Measurements from ENCODE around the gene NT5DC2. TPM values are rescaled to one million over a fixed set of nuclear protein-coding genes. Genes with fewer than 3 reads are reported as not detected.

NT5DC2 gene
- total RNA-seq, 2 donors from 2014 or later = 70.8 to 117 TPM

DNA sequence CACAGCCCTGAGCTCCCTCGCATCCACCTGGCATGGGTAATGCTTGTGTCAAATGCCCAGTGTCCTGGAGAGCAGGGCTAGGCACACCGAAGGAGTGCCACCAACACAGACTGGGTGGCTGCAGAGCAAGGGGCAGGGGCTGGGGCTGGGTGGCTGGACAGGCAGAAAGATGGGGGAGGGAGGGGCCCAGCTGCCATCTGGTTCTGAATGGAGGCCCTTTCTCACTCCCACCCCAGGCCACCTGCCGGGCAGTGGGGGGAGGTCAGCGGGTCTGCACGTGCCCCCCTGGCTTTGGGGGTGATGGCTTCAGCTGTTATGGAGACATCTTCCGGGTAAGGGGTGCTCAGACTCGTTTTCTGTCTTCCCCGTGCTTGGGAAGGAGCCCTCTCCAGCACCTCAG is 21.6 kb downstream of the NT5DC2 start:
- WGBS = 78% methylated on average over 8 of the region's 8 CpGs
- H3K36me3 ChIP-seq = no peaks in the 10 kb centered on the region
- no peak for TF ChIP-seq CTCF (IDR thresholded peaks at IDR 0.05)
- TF ChIP-seq POLR2A (IDR thresholded peaks at IDR 0.05) = no peak
- TF ChIP-seq POLR2AphosphoS5 (IDR thresholded peaks at IDR 0.05) = no peak
- H3K4me1 ChIP-seq (replicated peaks) = no peaks in the 10 kb centered on the region
- no peaks in the 10 kb centered on the region for H3K27me3 ChIP-seq (replicated peaks; ENCODE audit: insufficient read depth)
- H3K9me3 ChIP-seq = no peaks in the 10 kb centered on the region
- DNase-seq (ENCODE audit: low spot score) = no peak
- H3K4me3 ChIP-seq = no peak overlapping the region
- no peak overlapping the region for H3K27ac ChIP-seq
- intact Hi-C loops (cut with DNase I) = no loop called here

DNA sequence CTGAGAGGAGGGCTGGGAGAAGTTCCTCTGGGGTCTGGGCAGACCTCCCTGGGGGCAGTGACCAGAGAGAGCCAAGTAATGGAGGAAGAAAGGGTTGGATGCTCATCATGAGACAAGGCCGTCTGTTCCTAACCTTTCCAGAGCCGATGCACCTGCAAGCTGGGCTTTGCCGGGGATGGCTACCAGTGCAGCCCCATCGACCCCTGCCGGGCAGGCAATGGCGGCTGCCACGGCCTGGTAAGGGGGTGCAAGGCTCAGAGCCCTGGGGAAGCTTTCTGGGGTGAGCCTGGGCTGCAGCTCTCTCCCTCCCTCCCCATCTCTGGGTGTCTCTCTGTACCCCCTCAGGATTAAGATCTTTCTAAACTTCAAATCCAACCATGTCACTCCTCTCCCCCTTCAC is 22.1 kb downstream of the NT5DC2 start:
- 88% methylated on average over 7 of the region's 7 CpGs for WGBS
- no peaks in the 10 kb centered on the region for H3K36me3 ChIP-seq
- no peak overlapping the region for H3K4me3 ChIP-seq
- intact Hi-C loops (cut with DNase I) = no loop called here
- no peak for DNase-seq (ENCODE audit: low spot score)
- no peaks in the 10 kb centered on the region for H3K4me1 ChIP-seq (replicated peaks)
- no peaks in the 10 kb centered on the region for H3K27me3 ChIP-seq (replicated peaks; ENCODE audit: insufficient read depth)
- H3K27ac ChIP-seq = no peak overlapping the region
- H3K9me3 ChIP-seq = no peaks in the 10 kb centered on the region
- TF ChIP-seq POLR2AphosphoS5 (IDR thresholded peaks at IDR 0.05) (no peak), POLR2A (IDR thresholded peaks at IDR 0.05) (no peak), CTCF (IDR thresholded peaks at IDR 0.05) (no peak)

DNA sequence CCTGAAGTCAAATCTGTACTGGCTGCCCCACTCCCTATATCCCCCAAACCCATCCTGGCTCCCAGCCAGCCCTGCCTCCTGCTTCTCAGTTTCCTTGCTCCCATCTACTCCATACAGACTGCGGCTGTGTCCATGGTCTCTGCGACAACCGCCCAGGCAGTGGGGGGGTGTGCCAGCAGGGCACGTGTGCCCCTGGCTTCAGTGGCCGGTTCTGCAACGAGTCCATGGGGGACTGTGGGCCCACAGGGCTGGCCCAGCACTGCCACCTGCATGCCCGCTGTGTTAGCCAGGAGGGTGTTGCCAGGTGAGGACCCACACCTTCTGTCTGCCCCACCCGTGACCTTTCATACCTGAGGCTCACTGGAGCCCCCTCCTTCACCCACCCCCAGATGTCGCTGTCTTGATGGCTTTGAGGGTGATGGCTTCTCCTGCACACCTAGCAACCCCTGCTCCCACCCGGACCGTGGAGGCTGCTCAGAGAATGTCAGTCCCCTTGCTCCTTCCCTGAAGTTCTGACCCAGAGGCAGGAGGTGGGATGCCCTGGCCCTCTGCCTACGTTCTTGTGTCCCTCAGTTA is 23.8 kb downstream of the NT5DC2 start:
- no peak for DNase-seq (ENCODE audit: low spot score)
- no peak overlapping the region for H3K27ac ChIP-seq
- no peaks in the 10 kb centered on the region for H3K36me3 ChIP-seq
- H3K4me1 ChIP-seq (replicated peaks) = no peaks in the 10 kb centered on the region
- intact Hi-C loops (cut with DNase I) = no loop called here
- no peaks in the 10 kb centered on the region for H3K9me3 ChIP-seq
- no peak for TF ChIP-seq POLR2A (IDR thresholded peaks at IDR 0.05)
- TF ChIP-seq CTCF (IDR thresholded peaks at IDR 0.05) = no peak
- no peak for TF ChIP-seq POLR2AphosphoS5 (IDR thresholded peaks at IDR 0.05)
- 55% methylated on average over 12 of the region's 12 CpGs for WGBS
- no peaks in the 10 kb centered on the region for H3K27me3 ChIP-seq (replicated peaks; ENCODE audit: insufficient read depth)
- H3K4me3 ChIP-seq = no peak overlapping the region

- intact Hi-C loops (cut with DNase I) = no loop called here
- Histone ChIP-seq H3K36me3 (no peaks in the 10 kb centered on the region), H3K27ac (no peak overlapping the region), H3K4me3 (no peak overlapping the region), H3K4me1 (replicated peaks) (no peaks in the 10 kb centered on the region), H3K9me3 (no peaks in the 10 kb centered on the region), H3K27me3 (replicated peaks; ENCODE audit: insufficient read depth) (no peaks in the 10 kb centered on the region)
- no peak for DNase-seq (ENCODE audit: low spot score)
- WGBS = 68% methylated on average over 5 of the region's 5 CpGs
- no peak for TF ChIP-seq CTCF (IDR thresholded peaks at IDR 0.05)
- TF ChIP-seq POLR2A (IDR thresholded peaks at IDR 0.05) = no peak
- no peak for TF ChIP-seq POLR2AphosphoS5 (IDR thresholded peaks at IDR 0.05)
These were observed 26.3 kb downstream of the NT5DC2 start for GRCh38 chr3:52507359-52507758.

- Histone ChIP-seq H3K27ac (no peak overlapping the region), H3K27me3 (replicated peaks; ENCODE audit: insufficient read depth) (no peaks in the 10 kb centered on the region), H3K4me1 (replicated peaks) (no peaks in the 10 kb centered on the region), H3K36me3 (no peaks in the 10 kb centered on the region), H3K4me3 (no peak overlapping the region), H3K9me3 (no peaks in the 10 kb centered on the region)
- intact Hi-C loops (cut with DNase I) = no loop called here
- DNase-seq (ENCODE audit: low spot score) = no peak
- no peak for TF ChIP-seq POLR2A (IDR thresholded peaks at IDR 0.05)
- WGBS = 84% methylated on average over 16 of the region's 27 CpGs
These were observed 27.2 kb downstream of the NT5DC2 start for GRCh38 chr3:52506266-52506966.
